ENCODE results near the gene GNAI2.

The GNAI2 gene

GRCh38 chr3:50219285-50219684 lies 16.7 kb upstream of the GNAI2 start:
- no peak for DNase-seq (ENCODE audit: low spot score)
- no peak for TF ChIP-seq CTCF (IDR thresholded peaks at IDR 0.05; ENCODE audit: extremely low read depth, missing control alignments)

GRCh38 chr3:50220109-50220508 lies 15.9 kb upstream of the GNAI2 start:
- TF ChIP-seq CTCF (IDR thresholded peaks at IDR 0.05; ENCODE audit: extremely low read depth, missing control alignments) = no peak
- no peak for DNase-seq (ENCODE audit: low spot score)

GRCh38 chr3:50221051-50221410 lies 15.0 kb upstream of the GNAI2 start:
- no peak for DNase-seq (ENCODE audit: low spot score)
- no peak for TF ChIP-seq CTCF (IDR thresholded peaks at IDR 0.05; ENCODE audit: extremely low read depth, missing control alignments)

GRCh38 chr3:50221411-50222168 lies 14.4 kb upstream of the GNAI2 start:
- DNase-seq (ENCODE audit: low spot score) = no peak

GRCh38 chr3:50222169-50222528 lies 13.9 kb upstream of the GNAI2 start:
- no peak for DNase-seq (ENCODE audit: low spot score)
- TF ChIP-seq CTCF (IDR thresholded peaks at IDR 0.05; ENCODE audit: extremely low read depth, missing control alignments) = no peak

More at GRCh38 chr3:50221411-50222168, 14.4 kb upstream of the GNAI2 start:
- TF ChIP-seq CTCF (IDR thresholded peaks at IDR 0.05; ENCODE audit: extremely low read depth, missing control alignments) = no peak

- TF ChIP-seq CTCF (IDR thresholded peaks at IDR 0.05; ENCODE audit: extremely low read depth, missing control alignments) = no peak
- no peak for DNase-seq (ENCODE audit: low spot score)
Observed at GRCh38 chr3:50224639-50225038, 11.4 kb upstream of the GNAI2 start.

GRCh38 chr3:50226888-50227389 lies 9.1 kb upstream of the GNAI2 start:
- peak; percentile 52 for DNase-seq (ENCODE audit: low spot score)
- no peak for TF ChIP-seq CTCF (IDR thresholded peaks at IDR 0.05; ENCODE audit: extremely low read depth, missing control alignments)
